NCI-H524 treated with DMSO at 0.1 percent for 48 hours (cell line): ENCODE results near the gene PAQR9.
"Not testable (repeated sequence)": the region's sequence is repeated elsewhere in the genome, so short reads cannot be mapped to it uniquely, and the experiment has no call there.

Experiments
- DNase-seq: peaks from one replicate; lab custom pipeline; 2025; lab: John Stamatoyannopoulos, UW

Gene PAQR9

GRCh38 chr3:142963516-142964448 is at the start of gene PAQR9:
TSS of gene PAQR9 (minus strand) at chr3:142963674. CDS start at chr3:142963336, 338 bp downstream.
- no peak for DNase-seq

GRCh38 chr3:143011705-143012104 is 48.2 kb upstream of the PAQR9 start:
- DNase-seq: no peak

GRCh38 chr3:143010024-143010423 is 46.5 kb upstream of the PAQR9 start:
- no peak for DNase-seq

GRCh38 chr3:143004823-143005222 is 41.3 kb upstream of the PAQR9 start:
- no peak for DNase-seq

- no peak for DNase-seq
Measured at GRCh38 chr3:143002727-143003126, 39.3 kb upstream of the PAQR9 start.

GRCh38 chr3:143002083-143002712 is 38.7 kb upstream of the PAQR9 start:
- DNase-seq: no peak

- DNase-seq: peak; percentile 93
Measured at GRCh38 chr3:143001369-143002082, 38.1 kb upstream of the PAQR9 start, which contains the start of gene U2SURP. TSS of gene U2SURP (plus strand) at chr3:143001570. CDS start at chr3:143001629, 59 bp downstream.

GRCh38 chr3:143001034-143001368 is 37.5 kb upstream of the PAQR9 start:
- DNase-seq: no peak

GRCh38 chr3:143000528-143000927 is 37.1 kb upstream of the PAQR9 start:
- no peak for DNase-seq

GRCh38 chr3:142999881-143000280 is 36.4 kb upstream of the PAQR9 start:
- DNase-seq: no peak

- DNase-seq: no peak
Measured at GRCh38 chr3:142998439-142998838, 35.0 kb upstream of the PAQR9 start.

- no peak for DNase-seq
Measured at GRCh38 chr3:142997330-142997729, 33.9 kb upstream of the PAQR9 start.

- DNase-seq: no peak
Measured at GRCh38 chr3:142993958-142994442, 30.5 kb upstream of the PAQR9 start.

GRCh38 chr3:142992323-142992722 is 28.8 kb upstream of the PAQR9 start:
- no peak for DNase-seq

- no peak for DNase-seq
Measured at GRCh38 chr3:142990721-142991120, 27.2 kb upstream of the PAQR9 start.

GRCh38 chr3:142988826-142989225 is 25.4 kb upstream of the PAQR9 start:
- DNase-seq: not testable (repeated sequence)

- DNase-seq: not testable (repeated sequence)
Measured at GRCh38 chr3:142988221-142988620, 24.7 kb upstream of the PAQR9 start.

GRCh38 chr3:142987707-142988106 is 24.2 kb upstream of the PAQR9 start:
- DNase-seq: no peak

- DNase-seq: no peak
Measured at GRCh38 chr3:142987080-142987700, 23.7 kb upstream of the PAQR9 start.

- no peak for DNase-seq
Measured at GRCh38 chr3:142984255-142984654, 20.8 kb upstream of the PAQR9 start.

- DNase-seq: no peak
Measured at GRCh38 chr3:142983318-142983717, 19.8 kb upstream of the PAQR9 start.
